Measurements from ENCODE around the gene MICU1. TPM values are rescaled to one million over a fixed set of nuclear protein-coding genes. Genes with fewer than 3 reads are reported as not detected.

The MICU1 gene
- total and polyA plus RNA-seq, 2 of the 13 experiments (the other 11 are each of a cell fraction or from before 2014, with no cell fraction given) = 32.5 to 56.1 TPM

DNA sequence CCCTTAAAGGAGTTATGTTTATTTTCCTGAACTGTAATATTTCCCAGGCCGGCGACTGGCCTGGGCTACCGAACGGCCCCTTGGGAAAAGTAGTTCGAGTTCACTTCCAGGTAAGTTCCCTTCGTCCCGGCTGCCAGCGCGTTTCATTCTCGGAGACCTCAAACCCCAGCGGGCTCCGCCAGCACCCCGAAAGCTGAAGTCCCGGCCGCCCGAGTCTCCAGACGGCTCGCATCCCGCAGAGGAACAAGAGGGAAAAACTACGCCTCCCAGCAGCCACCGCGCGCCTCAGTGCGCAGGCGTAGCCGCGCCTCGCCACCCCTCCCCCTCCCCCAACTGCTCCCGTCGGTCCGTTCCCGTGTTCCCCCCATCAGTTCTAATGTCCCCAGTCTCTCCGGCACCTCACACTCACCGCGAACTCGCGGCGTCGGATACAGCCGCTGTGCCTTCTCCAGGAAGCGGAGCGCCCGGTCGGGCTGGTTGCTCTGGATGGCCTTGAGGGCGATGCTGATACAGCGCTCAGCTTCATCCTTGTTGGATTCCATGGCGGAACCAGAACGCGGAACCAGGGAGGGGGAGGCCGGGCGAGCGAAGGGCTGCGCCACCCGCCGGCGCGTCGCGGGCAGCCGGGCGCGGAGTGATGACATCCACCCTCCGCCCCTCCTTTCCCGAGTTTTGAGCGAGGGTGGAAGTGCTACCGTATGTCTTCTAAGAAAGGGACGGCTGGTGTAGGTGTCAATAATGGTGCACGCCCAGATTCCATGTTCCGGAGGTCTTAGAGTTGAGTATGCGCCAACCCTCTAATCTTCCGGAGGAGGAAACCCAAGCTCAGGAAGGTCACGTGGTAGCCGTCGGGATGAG lies 271.3 kb downstream of the MICU1 start, which contains the start of gene DNAJB12 (continued):
- TF ChIP-seq, protein P1, sequence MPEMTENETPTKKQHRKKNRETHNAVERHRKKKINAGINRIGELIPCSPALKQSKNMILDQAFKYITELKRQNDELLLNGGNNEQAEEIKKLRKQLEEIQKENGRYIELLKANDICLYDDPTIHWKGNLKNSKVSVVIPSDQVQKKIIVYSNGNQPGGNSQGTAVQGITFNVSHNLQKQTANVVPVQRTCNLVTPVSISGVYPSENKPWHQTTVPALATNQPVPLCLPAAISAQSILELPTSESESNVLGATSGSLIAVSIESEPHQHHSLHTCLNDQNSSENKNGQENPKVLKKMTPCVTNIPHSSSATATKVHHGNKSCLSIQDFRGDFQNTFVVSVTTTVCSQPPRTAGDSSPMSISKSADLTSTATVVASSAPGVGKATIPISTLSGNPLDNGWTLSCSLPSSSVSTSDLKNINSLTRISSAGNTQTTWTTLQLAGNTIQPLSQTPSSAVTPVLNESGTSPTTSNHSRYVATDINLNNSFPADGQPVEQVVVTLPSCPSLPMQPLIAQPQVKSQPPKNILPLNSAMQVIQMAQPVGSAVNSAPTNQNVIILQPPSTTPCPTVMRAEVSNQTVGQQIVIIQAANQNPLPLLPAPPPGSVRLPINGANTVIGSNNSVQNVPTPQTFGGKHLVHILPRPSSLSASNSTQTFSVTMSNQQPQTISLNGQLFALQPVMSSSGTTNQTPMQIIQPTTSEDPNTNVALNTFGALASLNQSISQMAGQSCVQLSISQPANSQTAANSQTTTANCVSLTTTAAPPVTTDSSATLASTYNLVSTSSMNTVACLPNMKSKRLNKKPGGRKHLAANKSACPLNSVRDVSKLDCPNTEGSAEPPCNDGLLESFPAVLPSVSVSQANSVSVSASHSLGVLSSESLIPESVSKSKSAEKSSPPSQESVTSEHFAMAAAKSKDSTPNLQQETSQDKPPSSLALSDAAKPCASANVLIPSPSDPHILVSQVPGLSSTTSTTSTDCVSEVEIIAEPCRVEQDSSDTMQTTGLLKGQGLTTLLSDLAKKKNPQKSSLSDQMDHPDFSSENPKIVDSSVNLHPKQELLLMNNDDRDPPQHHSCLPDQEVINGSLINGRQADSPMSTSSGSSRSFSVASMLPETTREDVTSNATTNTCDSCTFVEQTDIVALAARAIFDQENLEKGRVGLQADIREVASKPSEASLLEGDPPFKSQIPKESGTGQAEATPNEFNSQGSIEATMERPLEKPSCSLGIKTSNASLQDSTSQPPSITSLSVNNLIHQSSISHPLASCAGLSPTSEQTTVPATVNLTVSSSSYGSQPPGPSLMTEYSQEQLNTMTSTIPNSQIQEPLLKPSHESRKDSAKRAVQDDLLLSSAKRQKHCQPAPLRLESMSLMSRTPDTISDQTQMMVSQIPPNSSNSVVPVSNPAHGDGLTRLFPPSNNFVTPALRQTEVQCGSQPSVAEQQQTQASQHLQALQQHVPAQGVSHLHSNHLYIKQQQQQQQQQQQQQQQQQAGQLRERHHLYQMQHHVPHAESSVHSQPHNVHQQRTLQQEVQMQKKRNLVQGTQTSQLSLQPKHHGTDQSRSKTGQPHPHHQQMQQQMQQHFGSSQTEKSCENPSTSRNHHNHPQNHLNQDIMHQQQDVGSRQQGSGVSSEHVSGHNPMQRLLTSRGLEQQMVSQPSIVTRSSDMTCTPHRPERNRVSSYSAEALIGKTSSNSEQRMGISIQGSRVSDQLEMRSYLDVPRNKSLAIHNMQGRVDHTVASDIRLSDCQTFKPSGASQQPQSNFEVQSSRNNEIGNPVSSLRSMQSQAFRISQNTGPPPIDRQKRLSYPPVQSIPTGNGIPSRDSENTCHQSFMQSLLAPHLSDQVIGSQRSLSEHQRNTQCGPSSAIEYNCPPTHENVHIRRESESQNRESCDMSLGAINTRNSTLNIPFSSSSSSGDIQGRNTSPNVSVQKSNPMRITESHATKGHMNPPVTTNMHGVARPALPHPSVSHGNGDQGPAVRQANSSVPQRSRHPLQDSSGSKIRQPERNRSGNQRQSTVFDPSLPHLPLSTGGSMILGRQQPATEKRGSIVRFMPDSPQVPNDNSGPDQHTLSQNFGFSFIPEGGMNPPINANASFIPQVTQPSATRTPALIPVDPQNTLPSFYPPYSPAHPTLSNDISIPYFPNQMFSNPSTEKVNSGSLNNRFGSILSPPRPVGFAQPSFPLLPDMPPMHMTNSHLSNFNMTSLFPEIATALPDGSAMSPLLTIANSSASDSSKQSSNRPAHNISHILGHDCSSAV (CRISPR knock-in tag; IDR thresholded peaks at IDR 0.05; ENCODE audit: borderline replicate concordance) = no peak
- TF ChIP-seq KDM5A (IDR thresholded peaks at IDR 0.05; ENCODE audit: borderline replicate concordance, low read length) (peak; percentile 99), ZNF256 (CRISPR knock-in tag; conservative IDR thresholded peaks at IDR 0.05) (0 out of 2 replicates have a peak, but pooled peaks have one; percentile 67), ATF1 (CRISPR knock-in tag; IDR thresholded peaks at IDR 0.05) (peak; percentile 97), TOPORS (CRISPR knock-in tag; IDR thresholded peaks at IDR 0.05) (peak; percentile 55; the same call in 1 of the 2 replicates), LCORL (IDR thresholded peaks at IDR 0.05) (no peak), LCORL (CRISPR knock-in tag; IDR thresholded peaks at IDR 0.05) (peak; percentile 80), ZC3H13 (CRISPR knock-in tag; IDR thresholded peaks at IDR 0.05) (peak; percentile 67), ZNF17 (CRISPR knock-in tag; IDR thresholded peaks at IDR 0.05) (no peak), ZBTB42 (CRISPR knock-in tag; IDR thresholded peaks at IDR 0.05) (no peak)
- TF ChIP-seq, protein P2, sequence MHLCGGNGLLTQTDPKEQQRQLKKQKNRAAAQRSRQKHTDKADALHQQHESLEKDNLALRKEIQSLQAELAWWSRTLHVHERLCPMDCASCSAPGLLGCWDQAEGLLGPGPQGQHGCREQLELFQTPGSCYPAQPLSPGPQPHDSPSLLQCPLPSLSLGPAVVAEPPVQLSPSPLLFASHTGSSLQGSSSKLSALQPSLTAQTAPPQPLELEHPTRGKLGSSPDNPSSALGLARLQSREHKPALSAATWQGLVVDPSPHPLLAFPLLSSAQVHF (CRISPR knock-in tag; IDR thresholded peaks at IDR 0.05) = no peak
- TF ChIP-seq, protein P3, sequence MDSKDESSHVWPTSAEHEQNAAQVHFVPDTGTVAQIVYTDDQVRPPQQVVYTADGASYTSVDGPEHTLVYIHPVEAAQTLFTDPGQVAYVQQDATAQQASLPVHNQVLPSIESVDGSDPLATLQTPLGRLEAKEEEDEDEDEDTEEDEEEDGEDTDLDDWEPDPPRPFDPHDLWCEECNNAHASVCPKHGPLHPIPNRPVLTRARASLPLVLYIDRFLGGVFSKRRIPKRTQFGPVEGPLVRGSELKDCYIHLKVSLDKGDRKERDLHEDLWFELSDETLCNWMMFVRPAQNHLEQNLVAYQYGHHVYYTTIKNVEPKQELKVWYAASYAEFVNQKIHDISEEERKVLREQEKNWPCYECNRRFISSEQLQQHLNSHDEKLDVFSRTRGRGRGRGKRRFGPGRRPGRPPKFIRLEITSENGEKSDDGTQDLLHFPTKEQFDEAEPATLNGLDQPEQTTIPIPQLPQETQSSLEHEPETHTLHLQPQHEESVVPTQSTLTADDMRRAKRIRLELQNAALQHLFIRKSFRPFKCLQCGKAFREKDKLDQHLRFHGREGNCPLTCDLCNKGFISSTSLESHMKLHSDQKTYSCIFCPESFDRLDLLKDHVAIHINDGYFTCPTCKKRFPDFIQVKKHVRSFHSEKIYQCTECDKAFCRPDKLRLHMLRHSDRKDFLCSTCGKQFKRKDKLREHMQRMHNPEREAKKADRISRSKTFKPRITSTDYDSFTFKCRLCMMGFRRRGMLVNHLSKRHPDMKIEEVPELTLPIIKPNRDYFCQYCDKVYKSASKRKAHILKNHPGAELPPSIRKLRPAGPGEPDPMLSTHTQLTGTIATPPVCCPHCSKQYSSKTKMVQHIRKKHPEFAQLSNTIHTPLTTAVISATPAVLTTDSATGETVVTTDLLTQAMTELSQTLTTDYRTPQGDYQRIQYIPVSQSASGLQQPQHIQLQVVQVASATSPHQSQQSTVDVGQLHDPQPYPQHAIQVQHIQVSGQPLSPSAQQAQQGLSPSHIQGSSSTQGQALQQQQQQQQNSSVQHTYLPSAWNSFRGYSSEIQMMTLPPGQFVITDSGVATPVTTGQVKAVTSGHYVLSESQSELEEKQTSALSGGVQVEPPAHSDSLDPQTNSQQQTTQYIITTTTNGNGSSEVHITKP (CRISPR knock-in tag; IDR thresholded peaks at IDR 0.05; ENCODE audit: low read depth) = peak; percentile 59

Data from HepG2 (cell line).